Fibroblast of mammary gland (primary cell): Measurements from ENCODE around the gene CHSY3.

Source experiments
- DNase-seq: peaks from one replicate; pipeline ENCODE4 v3.0.0-alpha.2; 2010; ENCODE audit warnings: low read depth
- H3K4me3 ChIP-seq: 2 replicates; pipeline ENCODE4 v1.5.1; 2011; ENCODE audit warnings: low read depth, mild to moderate bottlenecking, low read length, moderate library complexity; ENCODE audit not compliant: control insufficient read depth
- TF ChIP-seq, protein P1 (sequence below): conservative IDR thresholded peaks from 2 replicates; pipeline ENCODE4 v1.5.1; 2011; ENCODE audit warnings: low read depth, low read length, inconsistent platforms; ENCODE audit not compliant: control insufficient read depth, insufficient read depth

CHSY3 gene

DNA sequence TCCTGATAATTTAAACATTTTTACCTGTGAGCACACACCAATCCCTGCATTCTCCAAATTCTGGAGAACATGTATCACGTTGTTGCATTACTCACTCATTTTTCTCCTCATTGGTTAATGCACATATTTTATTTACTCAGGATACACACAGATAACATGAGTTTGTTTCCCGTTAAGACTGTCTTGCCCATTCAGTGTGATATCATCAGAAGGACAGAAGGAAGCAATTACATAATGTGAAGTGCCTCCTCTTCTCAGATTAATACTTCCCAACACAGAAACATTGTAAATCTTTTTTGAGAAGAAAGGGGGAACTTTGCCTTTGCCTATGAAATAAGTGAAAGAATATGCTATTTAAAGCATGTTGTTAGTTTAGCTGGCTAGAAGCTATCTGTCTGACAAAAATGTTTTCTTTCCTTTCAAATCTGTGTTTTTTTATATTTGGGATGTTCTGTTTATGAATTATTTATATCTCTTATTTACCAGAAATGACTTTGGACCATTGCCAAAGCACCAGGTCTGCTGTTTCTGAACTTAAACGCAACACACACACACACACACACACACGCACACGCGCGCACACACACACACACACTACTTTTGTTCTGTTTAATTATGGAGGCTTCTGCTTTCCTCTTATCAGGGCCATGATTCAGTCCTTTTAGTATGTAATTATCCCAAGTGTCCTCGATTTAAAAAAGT, 186.5 kb downstream of the CHSY3 start:
- H3K4me3 ChIP-seq, result no peak overlapping the region
- no peak for DNase-seq
- TF ChIP-seq, protein P1, sequence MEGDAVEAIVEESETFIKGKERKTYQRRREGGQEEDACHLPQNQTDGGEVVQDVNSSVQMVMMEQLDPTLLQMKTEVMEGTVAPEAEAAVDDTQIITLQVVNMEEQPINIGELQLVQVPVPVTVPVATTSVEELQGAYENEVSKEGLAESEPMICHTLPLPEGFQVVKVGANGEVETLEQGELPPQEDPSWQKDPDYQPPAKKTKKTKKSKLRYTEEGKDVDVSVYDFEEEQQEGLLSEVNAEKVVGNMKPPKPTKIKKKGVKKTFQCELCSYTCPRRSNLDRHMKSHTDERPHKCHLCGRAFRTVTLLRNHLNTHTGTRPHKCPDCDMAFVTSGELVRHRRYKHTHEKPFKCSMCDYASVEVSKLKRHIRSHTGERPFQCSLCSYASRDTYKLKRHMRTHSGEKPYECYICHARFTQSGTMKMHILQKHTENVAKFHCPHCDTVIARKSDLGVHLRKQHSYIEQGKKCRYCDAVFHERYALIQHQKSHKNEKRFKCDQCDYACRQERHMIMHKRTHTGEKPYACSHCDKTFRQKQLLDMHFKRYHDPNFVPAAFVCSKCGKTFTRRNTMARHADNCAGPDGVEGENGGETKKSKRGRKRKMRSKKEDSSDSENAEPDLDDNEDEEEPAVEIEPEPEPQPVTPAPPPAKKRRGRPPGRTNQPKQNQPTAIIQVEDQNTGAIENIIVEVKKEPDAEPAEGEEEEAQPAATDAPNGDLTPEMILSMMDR, result no peak

DNA sequence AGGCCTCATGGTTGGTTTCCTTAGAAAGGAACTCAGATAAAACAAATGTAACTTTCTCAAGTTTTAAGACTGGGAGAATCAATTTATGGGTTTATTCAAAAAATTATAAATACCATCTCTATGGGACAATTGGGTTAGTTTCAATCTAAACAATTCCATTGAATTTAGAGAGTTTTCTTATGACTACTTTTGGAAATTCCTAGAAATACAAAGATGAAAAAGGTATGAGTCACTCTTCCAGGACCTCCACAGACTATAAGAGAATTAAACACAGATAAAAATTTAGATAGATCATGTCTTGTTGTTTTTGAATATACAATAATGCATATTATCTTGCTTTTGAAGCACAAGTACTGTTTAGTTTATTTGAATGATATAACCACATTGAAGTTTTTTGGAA, 188.7 kb downstream of the CHSY3 start:
- no peak overlapping the region for H3K4me3 ChIP-seq
- TF ChIP-seq, protein P1, result no peak
- DNase-seq, result no peak

DNA sequence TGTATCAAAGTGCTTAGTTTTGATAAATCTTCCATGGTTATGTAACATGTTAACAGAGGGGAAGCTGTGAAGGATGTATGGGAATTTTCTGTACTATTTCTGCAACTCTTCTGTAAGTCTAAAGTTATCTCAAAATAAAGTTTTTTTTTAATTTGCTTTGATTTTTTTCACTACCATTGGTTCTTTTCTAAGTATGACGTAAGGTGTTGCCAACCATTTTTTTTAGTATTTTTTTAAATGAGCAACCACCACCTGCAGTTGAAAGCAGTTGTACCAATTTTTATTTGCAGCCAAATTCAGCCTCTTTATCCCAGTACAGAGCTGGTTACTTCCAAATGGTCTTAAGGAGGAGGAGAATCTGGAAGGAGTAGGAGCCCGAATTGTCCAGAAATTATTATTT, 192.2 kb downstream of the CHSY3 start:
- DNase-seq, result no peak
- H3K4me3 ChIP-seq, result no peak overlapping the region
- TF ChIP-seq, protein P1, result no peak

DNA sequence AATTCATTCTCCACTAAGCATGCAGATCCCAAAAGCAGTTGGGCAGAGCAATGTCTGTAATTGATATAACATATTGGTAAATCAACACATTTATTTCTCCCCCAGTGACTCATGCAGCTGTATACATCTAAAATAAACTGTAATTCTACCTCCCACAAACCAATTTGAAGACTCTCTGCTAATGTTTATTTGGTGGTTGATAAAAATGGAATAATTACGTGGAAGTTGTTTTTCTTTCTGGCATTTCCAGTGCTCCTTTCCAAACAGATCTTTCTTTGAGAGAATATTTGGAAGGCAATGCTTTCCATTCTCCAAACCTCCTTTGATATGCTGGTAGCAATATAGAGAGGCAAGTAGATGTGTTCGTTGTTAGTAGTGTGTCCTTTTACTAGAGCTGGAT, 194.7 kb downstream of the CHSY3 start:
- H3K4me3 ChIP-seq, result no peak overlapping the region
- DNase-seq, result no peak
- TF ChIP-seq, protein P1, result no peak

DNA sequence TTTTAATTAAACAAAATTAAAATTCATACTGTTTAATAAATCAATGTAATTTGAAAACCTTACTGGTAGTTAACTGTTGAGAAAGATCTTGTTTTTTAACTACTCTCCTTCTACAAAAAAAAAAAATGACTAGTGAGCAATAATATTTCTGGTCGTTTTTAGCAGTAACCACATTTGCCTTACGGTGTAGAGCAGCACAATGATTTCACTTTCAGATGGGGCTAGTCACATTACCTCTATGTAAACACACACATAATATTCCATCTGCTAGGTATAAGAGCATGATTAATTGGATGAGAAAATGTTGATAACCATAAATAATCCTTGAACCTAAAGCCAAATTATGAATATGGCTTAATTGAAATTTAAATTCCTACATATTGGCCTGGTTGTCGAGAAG, 198.1 kb downstream of the CHSY3 start:
- H3K4me3 ChIP-seq, result no peak overlapping the region
- TF ChIP-seq, protein P1, result no peak
- DNase-seq, result no peak

DNA sequence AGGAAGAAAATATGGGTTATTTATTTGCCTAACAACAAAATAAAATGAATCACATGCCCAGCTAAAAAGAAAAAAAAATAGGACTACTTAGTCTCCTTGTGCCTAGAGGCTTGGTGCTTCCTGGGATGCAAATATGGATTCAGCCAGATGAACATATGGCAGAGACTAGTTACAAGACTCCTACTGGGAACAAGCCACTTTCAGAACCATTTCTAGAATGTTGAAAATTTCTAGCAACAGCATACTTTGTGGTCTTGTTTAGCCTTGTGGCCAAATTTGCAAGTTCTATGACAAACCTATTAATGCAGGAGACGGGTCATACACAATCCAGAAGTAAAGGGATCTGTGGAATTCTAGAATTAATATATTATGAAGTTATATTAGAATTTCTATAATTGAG, 198.7 kb downstream of the CHSY3 start:
- TF ChIP-seq, protein P1, result no peak
- no peak overlapping the region for H3K4me3 ChIP-seq
- DNase-seq, result no peak
